Kasumi-1 (cell line): Measurements from ENCODE around the gene FRMD4A.

Source experiments
- DNase-seq, 2 experiments: peaks; one replicate each; lab custom pipeline; 2025; lab: John Stamatoyannopoulos, UW

The FRMD4A gene

DNA sequence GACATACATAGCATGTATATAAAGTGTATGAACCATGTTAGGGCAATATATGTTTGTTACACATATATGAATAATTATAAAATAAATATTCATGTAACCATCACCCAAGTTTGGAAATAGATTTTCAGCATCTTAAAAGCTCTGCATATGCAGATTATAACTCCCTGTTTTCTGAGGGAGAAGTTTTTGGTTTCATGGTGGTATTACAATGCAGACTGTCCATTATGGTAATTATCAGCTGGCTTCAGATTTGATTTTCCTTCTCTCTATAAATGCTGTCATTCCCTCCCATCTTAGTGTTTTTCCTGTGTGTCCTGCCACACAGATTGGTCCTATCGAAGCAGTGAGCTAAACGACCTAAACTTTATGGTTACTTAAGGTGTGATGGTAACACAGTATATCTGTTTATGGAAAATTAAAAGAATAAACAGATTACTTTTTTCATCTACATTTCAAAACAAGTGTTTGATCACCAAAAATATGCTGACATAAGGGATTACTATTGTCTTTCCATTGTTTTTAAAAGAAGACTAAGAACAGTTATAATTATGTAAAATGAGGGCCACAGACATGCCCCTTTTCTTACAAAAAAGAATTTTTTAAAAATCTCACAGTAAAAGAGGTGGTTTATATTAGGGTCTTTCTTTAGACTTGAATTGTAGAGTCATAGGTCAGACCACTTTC lies 726.2 kb downstream of the FRMD4A start:
- no peak for DNase-seq

DNA sequence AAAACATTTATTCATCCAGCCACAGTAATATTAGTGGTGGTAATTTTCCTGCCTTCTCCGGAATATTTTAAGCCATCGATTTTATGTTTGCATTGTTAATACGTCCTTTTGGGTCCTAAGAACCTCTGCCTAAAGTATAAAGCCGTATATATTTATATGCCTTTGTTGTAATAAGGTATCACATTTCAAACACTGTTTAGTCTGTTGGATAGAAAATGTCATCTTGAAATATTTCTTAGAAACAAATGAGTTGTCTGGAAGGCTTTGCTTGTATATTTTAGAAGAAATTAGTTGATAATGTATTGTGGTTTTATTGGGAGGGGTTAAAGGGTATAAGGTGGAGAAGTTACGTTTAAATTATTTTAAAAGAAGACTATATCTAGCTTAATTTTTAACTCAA lies 732.8 kb downstream of the FRMD4A start:
- no peak for DNase-seq

DNA sequence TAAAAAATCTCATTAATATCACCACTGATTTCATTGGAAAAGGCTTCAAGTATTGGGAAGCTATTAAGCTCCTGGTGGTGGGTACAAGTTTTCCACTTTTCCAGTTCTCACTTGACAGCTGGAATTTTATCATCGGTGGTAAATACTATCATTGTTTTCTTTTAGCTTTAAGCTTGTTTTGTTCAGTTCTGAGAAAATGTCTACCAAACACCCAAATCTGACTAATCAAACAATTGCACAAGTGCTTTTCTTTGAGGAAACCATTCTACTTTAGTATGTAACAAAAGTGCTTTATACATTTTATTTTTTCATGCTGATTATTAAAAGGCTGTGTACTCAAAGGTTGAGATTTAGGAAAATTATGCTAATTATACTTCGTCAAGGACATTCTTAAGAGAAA lies 736.1 kb downstream of the FRMD4A start:
- DNase-seq = no peak
